ENCODE results near the gene NOTUM.

DNA sequence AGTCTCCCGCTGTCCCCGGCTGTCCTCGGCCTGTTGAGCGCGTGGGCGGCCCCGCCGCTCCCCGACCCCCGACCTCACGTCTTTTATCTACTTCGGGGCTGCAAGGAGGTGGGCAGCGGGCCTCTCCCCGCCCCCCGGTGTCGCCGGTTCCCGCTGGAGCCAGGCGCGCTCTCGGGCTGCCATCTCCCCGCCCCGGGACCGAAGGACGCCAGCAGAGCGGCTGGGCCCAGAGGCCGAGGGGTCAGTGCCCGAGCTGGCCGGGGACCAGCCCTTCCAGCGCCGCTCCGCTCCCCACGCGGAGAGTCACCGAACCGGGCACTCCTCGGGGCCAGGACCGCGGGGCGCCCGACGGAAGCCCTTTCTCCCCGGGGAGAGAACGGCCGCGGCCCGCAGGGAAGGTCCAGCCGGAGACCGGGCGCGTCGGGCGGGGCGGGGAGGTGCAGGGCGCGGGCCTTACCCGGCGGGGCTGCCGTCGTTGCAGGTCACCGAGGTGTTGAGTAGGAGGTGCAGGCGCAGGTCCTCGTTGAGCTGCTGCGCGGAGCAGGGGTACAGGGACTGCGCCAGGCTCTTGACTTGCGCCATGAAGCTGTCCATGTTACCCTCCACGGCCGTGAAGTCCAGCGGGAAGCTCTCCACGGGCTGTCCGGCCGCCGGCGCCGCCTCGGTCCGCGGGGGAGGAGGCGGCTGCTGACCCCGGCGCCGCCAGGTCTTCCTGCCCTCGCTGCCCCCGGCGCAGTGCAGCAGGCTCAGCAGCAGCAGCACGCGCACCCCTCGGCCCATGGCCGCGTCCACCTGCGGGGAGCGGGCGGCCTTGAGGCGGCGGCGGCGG, 643 bp downstream of the NOTUM start:
- no peak for TF ChIP-seq FOXA1 (IDR thresholded peaks at IDR 0.05)
- TF ChIP-seq SUZ12 (IDR thresholded peaks at IDR 0.05) = no peak
- no peak for TF ChIP-seq BHLHE40 (IDR thresholded peaks at IDR 0.05; ENCODE audit: borderline replicate concordance)
- TF ChIP-seq ARNT (IDR thresholded peaks at IDR 0.05) = no peak
- no peak for TF ChIP-seq SP1 (IDR thresholded peaks at IDR 0.05)
- TF ChIP-seq, protein P1, sequence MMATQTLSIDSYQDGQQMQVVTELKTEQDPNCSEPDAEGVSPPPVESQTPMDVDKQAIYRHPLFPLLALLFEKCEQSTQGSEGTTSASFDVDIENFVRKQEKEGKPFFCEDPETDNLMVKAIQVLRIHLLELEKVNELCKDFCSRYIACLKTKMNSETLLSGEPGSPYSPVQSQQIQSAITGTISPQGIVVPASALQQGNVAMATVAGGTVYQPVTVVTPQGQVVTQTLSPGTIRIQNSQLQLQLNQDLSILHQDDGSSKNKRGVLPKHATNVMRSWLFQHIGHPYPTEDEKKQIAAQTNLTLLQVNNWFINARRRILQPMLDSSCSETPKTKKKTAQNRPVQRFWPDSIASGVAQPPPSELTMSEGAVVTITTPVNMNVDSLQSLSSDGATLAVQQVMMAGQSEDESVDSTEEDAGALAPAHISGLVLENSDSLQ (IDR thresholded peaks at IDR 0.05) = no peak
- no peak for TF ChIP-seq ELF4 (IDR thresholded peaks at IDR 0.05)
- TF ChIP-seq LEF1 (IDR thresholded peaks at IDR 0.05; ENCODE audit: borderline replicate concordance) = no peak
- TF ChIP-seq TARDBP (IDR thresholded peaks at IDR 0.05) = no peak
- TF ChIP-seq L3MBTL2 (conservative IDR thresholded peaks at IDR 0.05) = no peak
- TF ChIP-seq FOXM1 (IDR thresholded peaks at IDR 0.05; ENCODE audit: borderline replicate concordance) = no peak
- TF ChIP-seq FOXK2 (IDR thresholded peaks at IDR 0.05) = no peak
- TF ChIP-seq HDGF (IDR thresholded peaks at IDR 0.05; ENCODE audit: borderline replicate concordance) = no peak
